Hepatocyte (in vitro differentiated cells): Measurements from ENCODE around the gene HES1.

Source experiments
- EZH2 ChIP-seq: fragments of 200-600 bp; sonication (generic); IDR thresholded peaks from 2 replicates; pipeline ENCODE4 v1.6.1; 2016; ENCODE audit warnings: antibody characterized with exemption, mild to moderate bottlenecking, borderline replicate concordance
- TF ChIP-seq, protein P1 (sequence below): fragments of 200-600 bp; sonication (generic); IDR thresholded peaks from 2 replicates; pipeline ENCODE4 v1.5.1; 2016; ENCODE audit warnings: antibody characterized with exemption, mild to moderate bottlenecking; ENCODE audit not compliant: poor library complexity

DNA sequence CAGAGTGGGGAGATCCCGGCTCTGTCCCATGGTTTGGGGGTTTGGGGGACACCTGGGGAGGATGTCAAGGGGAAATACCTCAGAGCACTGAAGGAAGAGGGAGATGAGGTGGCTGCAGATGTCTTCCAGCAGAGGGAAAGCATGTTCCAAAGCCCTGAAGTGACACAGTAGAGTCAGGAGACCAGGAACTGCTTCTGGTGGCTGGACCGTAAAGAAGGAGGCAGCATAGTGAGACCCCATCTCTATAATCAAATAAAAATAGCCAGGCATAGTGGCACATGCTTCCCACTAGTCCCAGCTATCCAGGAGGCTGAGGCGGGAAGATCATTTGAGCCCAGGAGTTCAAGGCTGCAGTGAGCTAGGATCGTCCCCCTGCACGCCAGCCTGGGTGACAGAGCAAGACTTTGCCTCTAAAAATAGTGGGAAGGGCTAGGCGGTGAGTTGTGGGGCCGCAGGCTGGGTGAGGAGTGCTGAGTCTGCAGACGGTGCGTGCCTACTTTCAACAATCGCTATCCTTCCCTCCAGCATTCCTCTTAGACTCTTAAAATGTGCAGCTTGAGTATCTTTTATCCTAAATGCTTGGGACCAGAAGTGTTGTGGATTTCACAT lies 26.2 kb downstream of the HES1 start:
- TF ChIP-seq, protein P1, sequence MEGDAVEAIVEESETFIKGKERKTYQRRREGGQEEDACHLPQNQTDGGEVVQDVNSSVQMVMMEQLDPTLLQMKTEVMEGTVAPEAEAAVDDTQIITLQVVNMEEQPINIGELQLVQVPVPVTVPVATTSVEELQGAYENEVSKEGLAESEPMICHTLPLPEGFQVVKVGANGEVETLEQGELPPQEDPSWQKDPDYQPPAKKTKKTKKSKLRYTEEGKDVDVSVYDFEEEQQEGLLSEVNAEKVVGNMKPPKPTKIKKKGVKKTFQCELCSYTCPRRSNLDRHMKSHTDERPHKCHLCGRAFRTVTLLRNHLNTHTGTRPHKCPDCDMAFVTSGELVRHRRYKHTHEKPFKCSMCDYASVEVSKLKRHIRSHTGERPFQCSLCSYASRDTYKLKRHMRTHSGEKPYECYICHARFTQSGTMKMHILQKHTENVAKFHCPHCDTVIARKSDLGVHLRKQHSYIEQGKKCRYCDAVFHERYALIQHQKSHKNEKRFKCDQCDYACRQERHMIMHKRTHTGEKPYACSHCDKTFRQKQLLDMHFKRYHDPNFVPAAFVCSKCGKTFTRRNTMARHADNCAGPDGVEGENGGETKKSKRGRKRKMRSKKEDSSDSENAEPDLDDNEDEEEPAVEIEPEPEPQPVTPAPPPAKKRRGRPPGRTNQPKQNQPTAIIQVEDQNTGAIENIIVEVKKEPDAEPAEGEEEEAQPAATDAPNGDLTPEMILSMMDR = no peak
- no peak for TF ChIP-seq EZH2
